Measurements from ENCODE around the gene PRRT3. TPM values are rescaled to one million over a fixed set of nuclear protein-coding genes. Genes with fewer than 3 reads are reported as not detected.

PRRT3 gene
- total RNA-seq, 1 donor from 2014 or later, result 8.9 TPM

DNA sequence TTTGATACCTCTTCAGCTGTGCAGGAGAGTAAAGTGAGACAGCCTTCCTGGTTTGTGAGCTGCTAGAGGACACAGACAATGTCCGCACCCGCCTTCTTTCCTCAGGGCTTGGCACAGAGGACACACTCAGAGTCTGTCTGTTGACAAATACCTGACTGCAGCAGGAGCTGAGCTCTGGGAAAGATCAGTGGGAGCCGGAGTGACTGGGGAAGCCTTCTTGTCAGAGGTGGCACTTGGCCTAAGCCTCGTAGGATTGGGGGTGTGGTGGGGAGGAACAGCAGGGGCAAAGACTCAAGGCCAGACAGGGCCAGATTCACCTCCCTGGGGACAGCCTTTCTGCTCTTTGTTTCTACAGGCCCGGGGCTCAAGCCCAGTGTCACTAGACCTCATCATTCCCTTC lies 38.6 kb downstream of the PRRT3 start:
- Mint-ChIP-seq H3K9me3 (ENCODE audit: unreplicated experiment) (peaks cover 15% of the 10 kb centered on the region), H3K27me3 (ENCODE audit: unreplicated experiment) (peaks cover 11% of the 10 kb centered on the region), H3K36me3 (ENCODE audit: unreplicated experiment) (peaks cover 6% of the 10 kb centered on the region), H3K4me3 (ENCODE audit: unreplicated experiment) (no peak overlapping the region), H3K4me1 (ENCODE audit: low read depth, unreplicated experiment) (peaks cover 20% of the 10 kb centered on the region), H3K27ac (ENCODE audit: unreplicated experiment) (peak overlapping the region; percentile 59)
- TF ChIP-seq, protein P1, sequence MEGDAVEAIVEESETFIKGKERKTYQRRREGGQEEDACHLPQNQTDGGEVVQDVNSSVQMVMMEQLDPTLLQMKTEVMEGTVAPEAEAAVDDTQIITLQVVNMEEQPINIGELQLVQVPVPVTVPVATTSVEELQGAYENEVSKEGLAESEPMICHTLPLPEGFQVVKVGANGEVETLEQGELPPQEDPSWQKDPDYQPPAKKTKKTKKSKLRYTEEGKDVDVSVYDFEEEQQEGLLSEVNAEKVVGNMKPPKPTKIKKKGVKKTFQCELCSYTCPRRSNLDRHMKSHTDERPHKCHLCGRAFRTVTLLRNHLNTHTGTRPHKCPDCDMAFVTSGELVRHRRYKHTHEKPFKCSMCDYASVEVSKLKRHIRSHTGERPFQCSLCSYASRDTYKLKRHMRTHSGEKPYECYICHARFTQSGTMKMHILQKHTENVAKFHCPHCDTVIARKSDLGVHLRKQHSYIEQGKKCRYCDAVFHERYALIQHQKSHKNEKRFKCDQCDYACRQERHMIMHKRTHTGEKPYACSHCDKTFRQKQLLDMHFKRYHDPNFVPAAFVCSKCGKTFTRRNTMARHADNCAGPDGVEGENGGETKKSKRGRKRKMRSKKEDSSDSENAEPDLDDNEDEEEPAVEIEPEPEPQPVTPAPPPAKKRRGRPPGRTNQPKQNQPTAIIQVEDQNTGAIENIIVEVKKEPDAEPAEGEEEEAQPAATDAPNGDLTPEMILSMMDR (IDR thresholded peaks at IDR 0.05; ENCODE audit: partially characterized antibody, unreplicated experiment), result no peak
- no peak for DNase-seq

DNA sequence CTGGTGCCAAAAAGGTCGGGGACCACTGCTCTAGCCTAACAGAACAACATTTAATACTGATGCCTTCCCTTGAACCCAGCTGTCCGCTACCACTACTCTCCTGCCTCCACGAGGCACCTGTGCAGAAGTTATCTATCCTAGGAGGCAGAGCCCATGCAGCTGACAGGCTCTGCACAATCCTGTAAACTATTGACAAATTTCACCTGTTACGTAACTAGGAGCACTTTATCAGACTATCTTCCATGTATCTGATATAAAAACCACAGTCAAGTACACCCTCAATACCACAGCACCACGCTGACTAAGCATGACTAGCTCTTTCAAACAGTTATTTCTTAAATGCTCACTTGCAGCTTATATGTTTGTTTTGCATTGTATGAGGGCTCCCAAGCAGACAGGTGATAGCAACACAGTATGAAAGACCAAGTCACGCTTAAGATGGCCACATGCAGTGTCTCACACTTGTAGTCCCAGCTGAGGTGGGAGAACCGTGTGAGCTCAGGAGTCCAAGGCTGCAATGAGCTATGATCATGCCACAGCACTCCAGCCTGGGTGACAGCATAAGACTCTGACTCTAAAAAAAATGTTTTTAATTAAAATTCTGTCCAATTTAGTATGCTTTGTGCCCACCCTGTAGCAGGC lies 39.8 kb downstream of the PRRT3 start:
- H3K36me3 Mint-ChIP-seq (ENCODE audit: unreplicated experiment), result peaks cover 6% of the 10 kb centered on the region

DNA sequence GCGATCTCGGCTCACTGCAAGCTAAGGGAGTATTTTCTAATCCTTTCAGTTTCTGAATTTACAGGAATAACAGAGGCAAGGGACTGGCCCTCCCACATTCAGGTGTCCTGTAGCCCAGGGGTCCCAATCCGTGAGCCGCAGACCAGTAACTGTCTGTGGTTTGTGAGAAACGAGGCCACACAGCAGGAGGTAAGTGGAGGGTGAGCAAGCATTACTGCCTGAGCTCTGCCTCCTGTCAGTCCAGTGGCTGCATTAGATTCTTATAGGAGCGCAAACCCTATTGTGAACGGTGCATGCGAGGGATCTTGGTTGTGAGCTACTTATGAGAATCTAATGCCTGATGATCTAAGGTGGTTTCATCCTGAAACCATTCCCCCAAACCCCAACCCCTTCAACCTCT lies 40.3 kb downstream of the PRRT3 start:
- peaks cover 6% of the 10 kb centered on the region for H3K36me3 Mint-ChIP-seq (ENCODE audit: unreplicated experiment)
- H3K9me3 Mint-ChIP-seq (ENCODE audit: unreplicated experiment), result peaks cover 13% of the 10 kb centered on the region
- TF ChIP-seq, protein P1 (IDR thresholded peaks at IDR 0.05; ENCODE audit: partially characterized antibody, unreplicated experiment), result no peak

More for the DNA sequence above, 39.8 kb downstream of the PRRT3 start:
- Mint-ChIP-seq H3K27me3 (ENCODE audit: unreplicated experiment) (peaks cover 11% of the 10 kb centered on the region), H3K27ac (ENCODE audit: unreplicated experiment) (no peak overlapping the region), H3K4me3 (ENCODE audit: unreplicated experiment) (no peak overlapping the region), H3K9me3 (ENCODE audit: unreplicated experiment) (peaks cover 15% of the 10 kb centered on the region), H3K4me1 (ENCODE audit: low read depth, unreplicated experiment) (peaks cover 17% of the 10 kb centered on the region)
- DNase-seq, result no peak
- TF ChIP-seq, protein P1 (IDR thresholded peaks at IDR 0.05; ENCODE audit: partially characterized antibody, unreplicated experiment), result no peak

DNA sequence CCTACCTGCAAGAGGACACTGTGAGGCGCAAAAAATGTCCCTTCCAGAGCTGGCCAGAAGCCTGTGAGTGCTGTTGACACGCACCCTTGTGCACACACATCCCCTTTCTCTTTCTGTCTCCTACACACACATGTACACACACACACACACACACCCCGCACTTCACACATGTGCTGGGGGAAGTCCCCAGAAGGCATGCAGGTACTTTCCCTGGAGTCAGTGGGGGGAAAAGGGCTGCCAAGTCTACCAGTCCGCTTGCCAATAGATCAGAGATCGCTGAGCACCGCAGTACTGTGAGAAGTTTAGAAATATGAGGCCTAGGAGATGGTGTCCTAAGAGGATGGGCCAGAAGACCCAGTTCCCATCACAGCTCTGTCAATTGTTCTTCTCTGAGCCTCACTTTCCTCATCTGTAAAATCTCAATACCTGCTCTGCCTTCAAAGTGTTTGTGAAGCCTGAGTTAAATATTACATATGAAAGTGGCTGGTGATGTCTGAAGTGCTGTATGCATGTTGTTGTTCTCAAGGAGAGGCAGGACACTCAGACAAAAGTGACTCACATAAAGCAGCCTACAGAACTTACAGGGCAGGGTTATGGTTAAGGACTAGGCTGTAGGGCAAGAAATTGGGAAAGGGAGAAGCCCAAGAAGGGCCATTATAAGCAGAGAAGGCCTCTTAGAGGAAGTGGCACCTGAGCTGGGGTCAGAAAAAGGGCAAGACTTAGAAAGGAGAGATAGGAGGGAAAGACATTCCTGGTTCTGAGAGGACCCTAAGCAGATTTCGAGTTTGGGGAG lies 42.8 kb downstream of the PRRT3 start:
- Mint-ChIP-seq H3K27me3 (ENCODE audit: unreplicated experiment) (peaks cover 5% of the 10 kb centered on the region), H3K4me1 (ENCODE audit: low read depth, unreplicated experiment) (peaks cover 7% of the 10 kb centered on the region), H3K9me3 (ENCODE audit: unreplicated experiment) (peaks cover 9% of the 10 kb centered on the region), H3K4me3 (ENCODE audit: unreplicated experiment) (peak overlapping the region; percentile 63), H3K27ac (ENCODE audit: unreplicated experiment) (no peak overlapping the region), H3K36me3 (ENCODE audit: unreplicated experiment) (peaks cover 6% of the 10 kb centered on the region)
- no peak for DNase-seq
- TF ChIP-seq, protein P1 (IDR thresholded peaks at IDR 0.05; ENCODE audit: partially characterized antibody, unreplicated experiment), result no peak

More for the DNA sequence above, 40.3 kb downstream of the PRRT3 start:
- H3K4me1 Mint-ChIP-seq (ENCODE audit: low read depth, unreplicated experiment), result peaks cover 14% of the 10 kb centered on the region
- peaks cover 11% of the 10 kb centered on the region for H3K27me3 Mint-ChIP-seq (ENCODE audit: unreplicated experiment)
- H3K4me3 Mint-ChIP-seq (ENCODE audit: unreplicated experiment), result no peak overlapping the region
- H3K27ac Mint-ChIP-seq (ENCODE audit: unreplicated experiment), result no peak overlapping the region
- no peak for DNase-seq

DNA sequence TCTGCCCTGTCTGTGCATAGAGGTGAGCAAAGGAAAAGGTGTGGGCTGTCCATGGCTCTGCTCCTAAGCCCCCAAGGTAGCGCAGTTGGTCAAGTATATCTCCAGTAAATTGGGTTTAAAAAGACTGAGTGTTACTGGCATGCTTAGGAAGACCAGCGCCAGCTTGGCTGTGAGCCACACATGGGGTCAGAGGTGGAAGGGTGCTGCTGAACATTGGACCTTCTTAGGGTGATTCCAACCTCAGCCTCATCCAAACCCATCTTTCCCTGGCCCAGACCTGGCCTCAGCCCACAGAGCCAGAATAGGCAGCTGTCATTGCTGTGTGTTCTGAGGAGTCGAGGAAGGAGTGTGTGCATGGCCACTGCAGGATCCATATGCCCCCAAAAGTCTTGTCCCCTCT lies 43.9 kb downstream of the PRRT3 start:
- Mint-ChIP-seq H3K4me3 (ENCODE audit: unreplicated experiment) (no peak overlapping the region), H3K27ac (ENCODE audit: unreplicated experiment) (no peak overlapping the region), H3K27me3 (ENCODE audit: unreplicated experiment) (peaks cover 4% of the 10 kb centered on the region), H3K4me1 (ENCODE audit: low read depth, unreplicated experiment) (no peaks in the 10 kb centered on the region), H3K9me3 (ENCODE audit: unreplicated experiment) (peaks cover 4% of the 10 kb centered on the region), H3K36me3 (ENCODE audit: unreplicated experiment) (peaks cover 6% of the 10 kb centered on the region)
- DNase-seq, result no peak
- TF ChIP-seq, protein P1 (IDR thresholded peaks at IDR 0.05; ENCODE audit: partially characterized antibody, unreplicated experiment), result no peak
